IPS DF 6.9 (cell line): ENCODE data around the gene ETFRF1.
A peak's percentile ranks its signal among the peaks of the same experiment; 100 is the strongest.

ENCODE experiments used
- DNase-seq: peaks from one replicate; pipeline ENCODE4 v3.0.0-alpha.2; 2013; ENCODE audit warnings: low read depth, low spot score
- H3K27ac ChIP-seq: one replicate; pipeline ENCODE4 v1.5.1; 2013; ENCODE audit warnings: low read length, control low read depth
- H3K27me3 ChIP-seq: 2 replicates; pipeline ENCODE4 v1.6.1; 2013; ENCODE audit warnings: mild to moderate bottlenecking, low read length; ENCODE audit not compliant: control insufficient read depth, insufficient read depth
- H3K36me3 ChIP-seq: 2 replicates; pipeline ENCODE4 v1.6.1; 2013; ENCODE audit warnings: low read length; ENCODE audit not compliant: control insufficient read depth, insufficient read depth
- H3K4me1 ChIP-seq: 2 replicates; pipeline ENCODE4 v1.6.1; 2013; ENCODE audit warnings: low read length; ENCODE audit not compliant: control insufficient read depth, insufficient read depth
- H3K4me3 ChIP-seq: 2 replicates; pipeline ENCODE4 v1.5.1; 2013; ENCODE audit warnings: mild to moderate bottlenecking, low read length
- H3K9me3 ChIP-seq: 2 replicates; pipeline ENCODE4 v1.6.1; 2013; ENCODE audit warnings: low read length, inconsistent platforms; ENCODE audit not compliant: control insufficient read depth, insufficient read depth
- WGBS: extraction: QIAGEN DNeasy Blood & Tissue Kit; methylation state at CpG from one replicate; pipeline ENCODE4 v1.1.7; 2013; ENCODE audit warnings: mixed read lengths, missing lambda C conversion rate; ENCODE audit not compliant: insufficient read length, insufficient coverage; 5-methylcytosine and 5-hydroxymethylcytosine counted together

ETFRF1 gene

GRCh38 chr12:25186788-25187402, 8.1 kb upstream of the ETFRF1 start:
- Histone ChIP-seq H3K4me3 (no peak overlapping the region), H3K4me1 (no peaks in the 10 kb centered on the region), H3K9me3 (no peaks in the 10 kb centered on the region), H3K27me3 (no peaks in the 10 kb centered on the region), H3K36me3 (no peaks in the 10 kb centered on the region), H3K27ac (no peak overlapping the region)
- DNase-seq = no peak
- WGBS = no CpG with 5 or more reads among the region's 3 CpGs

- DNase-seq = no peak
- H3K27me3 ChIP-seq = no peaks in the 10 kb centered on the region
- WGBS = no CpG with 5 or more reads among the region's 2 CpGs
- no peaks in the 10 kb centered on the region for H3K4me1 ChIP-seq
- H3K4me3 ChIP-seq = no peak overlapping the region
- H3K27ac ChIP-seq = no peak overlapping the region
- H3K9me3 ChIP-seq = no peaks in the 10 kb centered on the region
- no peaks in the 10 kb centered on the region for H3K36me3 ChIP-seq
Observed at GRCh38 chr12:25187781-25188180, 7.3 kb upstream of the ETFRF1 start.

GRCh38 chr12:25189656-25190055, 5.4 kb upstream of the ETFRF1 start:
- no peak for DNase-seq

GRCh38 chr12:25190793-25191192, 4.2 kb upstream of the ETFRF1 start:
- no peak for DNase-seq
- WGBS = no CpG with 5 or more reads among the region's 6 CpGs
- no peak overlapping the region for H3K4me3 ChIP-seq

More at GRCh38 chr12:25189656-25190055, 5.4 kb upstream of the ETFRF1 start:
- H3K9me3 ChIP-seq = no peaks in the 10 kb centered on the region
- H3K4me3 ChIP-seq = no peak overlapping the region
- no peak overlapping the region for H3K27ac ChIP-seq
- H3K36me3 ChIP-seq = no peaks in the 10 kb centered on the region
- no peaks in the 10 kb centered on the region for H3K27me3 ChIP-seq
- no peaks in the 10 kb centered on the region for H3K4me1 ChIP-seq

GRCh38 chr12:25194214-25194613, 823 bp upstream of the ETFRF1 start:
- Histone ChIP-seq H3K27me3 (no peaks in the 10 kb centered on the region), H3K27ac (no peak overlapping the region), H3K9me3 (no peaks in the 10 kb centered on the region), H3K36me3 (no peaks in the 10 kb centered on the region), H3K4me3 (no peak overlapping the region), H3K4me1 (no peaks in the 10 kb centered on the region)
- DNase-seq = no peak
- WGBS = no CpG with 5 or more reads among the region's 1 CpG

More at GRCh38 chr12:25190793-25191192, 4.2 kb upstream of the ETFRF1 start:
- Histone ChIP-seq H3K27me3 (no peaks in the 10 kb centered on the region), H3K36me3 (no peaks in the 10 kb centered on the region), H3K27ac (no peak overlapping the region), H3K9me3 (no peaks in the 10 kb centered on the region), H3K4me1 (no peaks in the 10 kb centered on the region)

- Histone ChIP-seq H3K27me3 (no peaks in the 10 kb centered on the region), H3K36me3 (no peaks in the 10 kb centered on the region), H3K4me1 (no peaks in the 10 kb centered on the region), H3K4me3 (peak overlapping the region; percentile 69; the same call in 1 of the 2 replicates), H3K27ac (no peak overlapping the region), H3K9me3 (no peaks in the 10 kb centered on the region)
- DNase-seq = no peak
- no CpG with 5 or more reads among the region's 11 CpGs for WGBS
Observed at GRCh38 chr12:25194722-25195055, 348 bp upstream of the ETFRF1 start.

- no CpG with 5 or more reads among the region's 2 CpGs for WGBS
- Histone ChIP-seq H3K27me3 (no peaks in the 10 kb centered on the region), H3K4me3 (no peak overlapping the region), H3K36me3 (no peaks in the 10 kb centered on the region), H3K27ac (no peak overlapping the region), H3K9me3 (no peaks in the 10 kb centered on the region), H3K4me1 (no peaks in the 10 kb centered on the region)
- DNase-seq = no peak
Observed at GRCh38 chr12:25197608-25198007, 2.6 kb downstream of the ETFRF1 start.

GRCh38 chr12:25200703-25201102, 5.7 kb downstream of the ETFRF1 start:
- no peak overlapping the region for H3K4me3 ChIP-seq
- no peak overlapping the region for H3K27ac ChIP-seq
- DNase-seq = no peak
- H3K36me3 ChIP-seq = no peaks in the 10 kb centered on the region
- no CpG with 5 or more reads among the region's 1 CpG for whole genome bisulfite sequencing
- H3K9me3 ChIP-seq = no peaks in the 10 kb centered on the region
- no peaks in the 10 kb centered on the region for H3K4me1 ChIP-seq
- H3K27me3 ChIP-seq = no peaks in the 10 kb centered on the region

- no peak for DNase-seq
- no CpG with 5 or more reads among the region's 2 CpGs for WGBS
- no peaks in the 10 kb centered on the region for H3K27me3 ChIP-seq
Observed at GRCh38 chr12:25202137-25202536, 7.1 kb downstream of the ETFRF1 start.

GRCh38 chr12:25207411-25207810, 12.4 kb downstream of the ETFRF1 start:
- Histone ChIP-seq H3K4me3 (no peak overlapping the region), H3K9me3 (no peaks in the 10 kb centered on the region), H3K4me1 (no peaks in the 10 kb centered on the region), H3K27ac (no peak overlapping the region), H3K36me3 (no peaks in the 10 kb centered on the region; the same call in 1 of the 2 replicates), H3K27me3 (no peaks in the 10 kb centered on the region)
- WGBS = no CpG with 5 or more reads among the region's 6 CpGs
- DNase-seq = no peak

More at GRCh38 chr12:25202137-25202536, 7.1 kb downstream of the ETFRF1 start:
- H3K27ac ChIP-seq = no peak overlapping the region
- no peaks in the 10 kb centered on the region; the same call in 1 of the 2 replicates for H3K36me3 ChIP-seq
- H3K4me3 ChIP-seq = no peak overlapping the region
- H3K9me3 ChIP-seq = no peaks in the 10 kb centered on the region
- no peaks in the 10 kb centered on the region for H3K4me1 ChIP-seq

- DNase-seq = no peak
- Histone ChIP-seq H3K27ac (no peak overlapping the region), H3K4me3 (no peak overlapping the region), H3K9me3 (no peaks in the 10 kb centered on the region), H3K27me3 (no peaks in the 10 kb centered on the region), H3K36me3 (no peaks in the 10 kb centered on the region; the same call in 1 of the 2 replicates), H3K4me1 (no peaks in the 10 kb centered on the region)
- WGBS = no CpG with 5 or more reads among the region's 1 CpG
Observed at GRCh38 chr12:25207846-25208245, 12.8 kb downstream of the ETFRF1 start.
